Adipocyte (in vitro differentiated cells): Measurements from ENCODE around the gene KCNMA1.

Experiments used
- DNase-seq: peaks from one replicate; pipeline ENCODE4 v3.0.0-alpha.2; 2015; ENCODE audit warnings: low read depth
- H3K27me3 ChIP-seq: replicated peaks from 2 replicates; pipeline ENCODE4 v1.7.0; 2013; ENCODE audit warnings: mild to moderate bottlenecking, low read length, moderate library complexity; ENCODE audit not compliant: control insufficient read depth, insufficient read depth
- H3K36me3 ChIP-seq: 2 replicates; pipeline ENCODE4 v1.7.0; 2013; ENCODE audit warnings: low read length, mild to moderate bottlenecking, moderate library complexity; ENCODE audit not compliant: control insufficient read depth, insufficient read depth, severe bottlenecking
- H3K4me1 ChIP-seq: 2 replicates; pipeline ENCODE4 v1.7.0; 2013; ENCODE audit warnings: mild to moderate bottlenecking, low read length, moderate library complexity; ENCODE audit not compliant: control insufficient read depth, insufficient read depth
- H3K4me3 ChIP-seq: 2 replicates; pipeline ENCODE4 v1.7.0; 2013; ENCODE audit warnings: mild to moderate bottlenecking, low read length, moderate library complexity
- H3K9ac ChIP-seq: 2 replicates; pipeline ENCODE4 v1.7.0; 2013; ENCODE audit warnings: mild to moderate bottlenecking, low read length, moderate library complexity
- H3K9me3 ChIP-seq: 2 replicates; pipeline ENCODE4 v1.7.0; 2013; ENCODE audit warnings: mild to moderate bottlenecking, low read length, moderate library complexity; ENCODE audit not compliant: control insufficient read depth

The KCNMA1 gene

GRCh38 chr10:77613476-77614130 lies 24.0 kb downstream of the KCNMA1 start:
- H3K27me3 ChIP-seq = no peaks in the 10 kb centered on the region
- H3K36me3 ChIP-seq = no peaks in the 10 kb centered on the region
- no peak for DNase-seq
- H3K4me3 ChIP-seq = no peak overlapping the region
- no peak overlapping the region for H3K9ac ChIP-seq
- H3K4me1 ChIP-seq = no peaks in the 10 kb centered on the region
- H3K9me3 ChIP-seq = no peaks in the 10 kb centered on the region

- Histone ChIP-seq H3K4me3 (no peak overlapping the region), H3K4me1 (no peaks in the 10 kb centered on the region), H3K9me3 (no peaks in the 10 kb centered on the region), H3K9ac (no peak overlapping the region), H3K36me3 (no peaks in the 10 kb centered on the region), H3K27me3 (no peaks in the 10 kb centered on the region)
- DNase-seq = no peak
Measured at GRCh38 chr10:77611670-77612069, 25.9 kb downstream of the KCNMA1 start.

- H3K9ac ChIP-seq = no peak overlapping the region
- H3K4me3 ChIP-seq = no peak overlapping the region
- no peaks in the 10 kb centered on the region for H3K9me3 ChIP-seq
- H3K36me3 ChIP-seq = no peaks in the 10 kb centered on the region
- H3K27me3 ChIP-seq = no peaks in the 10 kb centered on the region
- no peaks in the 10 kb centered on the region for H3K4me1 ChIP-seq
- DNase-seq = no peak
Measured at GRCh38 chr10:77611221-77611620, 26.4 kb downstream of the KCNMA1 start.

DNA sequence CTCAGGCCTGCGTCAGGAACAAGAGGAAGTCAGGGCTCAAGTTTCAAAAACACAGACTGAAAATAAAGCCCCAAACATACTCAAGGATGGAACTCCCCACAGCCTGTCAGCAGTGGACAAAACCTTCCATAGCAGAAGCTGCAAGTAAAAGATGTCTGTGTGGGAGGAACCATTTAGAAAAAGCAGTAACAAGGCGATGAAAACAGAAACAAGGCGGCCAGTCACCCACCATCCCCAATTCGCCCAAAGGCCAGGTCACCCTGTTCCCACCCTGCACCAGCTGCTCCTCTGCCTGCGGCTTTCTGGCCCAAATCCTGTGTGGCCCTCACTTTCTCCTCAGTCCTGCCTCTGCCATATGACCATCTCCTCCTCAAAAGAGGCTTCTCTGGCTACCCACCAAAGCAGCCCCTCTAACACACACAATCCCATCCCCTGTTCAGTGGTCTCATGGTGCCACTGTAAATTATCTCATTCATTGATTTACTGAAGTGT lies 27.8 kb downstream of the KCNMA1 start:
- Histone ChIP-seq H3K9me3 (no peaks in the 10 kb centered on the region), H3K9ac (no peak overlapping the region), H3K4me3 (no peak overlapping the region), H3K4me1 (no peaks in the 10 kb centered on the region), H3K36me3 (no peaks in the 10 kb centered on the region), H3K27me3 (no peaks in the 10 kb centered on the region)
- peak; percentile 49 for DNase-seq

DNA sequence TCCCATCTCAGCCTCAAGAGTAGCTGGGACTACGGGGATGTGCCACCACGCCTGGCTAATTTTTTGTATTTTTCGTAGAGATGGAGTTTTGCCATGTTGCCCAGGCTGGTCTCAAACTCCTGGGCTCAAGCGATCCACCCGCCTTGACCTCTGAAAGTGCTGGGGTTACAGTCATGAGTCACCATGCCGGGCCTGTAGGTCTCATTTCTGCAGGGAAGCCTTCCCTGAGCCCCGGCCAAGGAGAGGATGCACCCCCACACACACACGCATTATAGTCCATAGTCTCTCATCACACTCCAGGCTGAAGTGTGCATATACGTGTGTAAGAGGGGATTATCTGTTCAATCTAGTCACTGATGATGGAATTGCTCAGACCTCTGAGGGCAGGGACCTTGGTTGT lies 29.3 kb downstream of the KCNMA1 start:
- H3K4me3 ChIP-seq = no peak overlapping the region

DNA sequence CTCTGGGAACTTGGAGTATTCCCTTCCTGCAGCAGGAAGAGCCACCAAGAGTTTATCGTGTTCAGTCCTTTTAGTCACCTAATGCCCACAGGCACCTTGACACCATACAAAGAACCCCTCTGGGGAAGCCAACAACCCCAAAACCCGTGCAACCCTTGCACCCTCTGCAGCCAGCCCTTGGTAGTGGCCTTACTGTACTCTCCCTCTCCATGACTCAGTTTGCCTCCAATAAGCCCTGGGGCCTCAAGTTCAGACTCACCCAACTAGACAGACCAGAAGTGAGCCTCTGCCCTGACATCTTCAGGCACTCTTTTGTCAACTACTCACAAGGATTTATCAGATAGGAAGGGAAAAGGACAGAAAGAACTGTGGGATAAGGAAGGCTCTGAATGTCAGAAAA lies 30.9 kb downstream of the KCNMA1 start:
- H3K27me3 ChIP-seq = no peaks in the 10 kb centered on the region
- no peak overlapping the region for H3K4me3 ChIP-seq
- no peak for DNase-seq
- peaks cover 4% of the 10 kb centered on the region for H3K4me1 ChIP-seq
- H3K36me3 ChIP-seq = no peaks in the 10 kb centered on the region
- H3K9me3 ChIP-seq = no peaks in the 10 kb centered on the region
- H3K9ac ChIP-seq = no peak overlapping the region

More for the DNA sequence above, 29.3 kb downstream of the KCNMA1 start:
- DNase-seq = no peak
- no peaks in the 10 kb centered on the region for H3K9me3 ChIP-seq
- no peaks in the 10 kb centered on the region for H3K27me3 ChIP-seq
- no peaks in the 10 kb centered on the region for H3K36me3 ChIP-seq
- no peak overlapping the region for H3K9ac ChIP-seq
- H3K4me1 ChIP-seq = no peaks in the 10 kb centered on the region

- no peak for DNase-seq
- Histone ChIP-seq H3K9me3 (no peaks in the 10 kb centered on the region), H3K4me1 (peaks cover 4% of the 10 kb centered on the region), H3K9ac (no peak overlapping the region), H3K27me3 (no peaks in the 10 kb centered on the region), H3K4me3 (no peak overlapping the region), H3K36me3 (no peaks in the 10 kb centered on the region)
Measured at GRCh38 chr10:77605466-77605865, 32.1 kb downstream of the KCNMA1 start.

DNA sequence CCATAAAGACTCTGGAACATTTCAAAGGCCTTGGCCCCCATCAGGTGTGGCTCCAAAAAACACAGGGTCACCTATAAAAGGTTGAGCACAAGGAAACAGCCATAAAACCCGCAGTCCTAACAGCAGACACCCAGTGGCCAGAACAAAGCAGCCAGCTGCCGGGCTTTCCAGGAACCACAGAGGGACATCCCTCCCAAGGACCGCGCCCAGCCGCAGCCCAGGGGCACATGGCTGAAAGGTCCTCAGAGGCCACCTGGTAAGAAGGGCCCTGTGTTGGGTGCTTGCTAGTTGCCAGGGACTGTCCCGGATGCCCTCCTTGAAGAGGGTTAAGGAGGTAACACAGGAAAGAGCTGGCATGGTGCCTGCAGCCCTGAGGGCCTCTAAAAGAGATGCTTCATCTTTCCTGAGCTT lies 32.7 kb downstream of the KCNMA1 start:
- H3K9me3 ChIP-seq = no peaks in the 10 kb centered on the region

DNA sequence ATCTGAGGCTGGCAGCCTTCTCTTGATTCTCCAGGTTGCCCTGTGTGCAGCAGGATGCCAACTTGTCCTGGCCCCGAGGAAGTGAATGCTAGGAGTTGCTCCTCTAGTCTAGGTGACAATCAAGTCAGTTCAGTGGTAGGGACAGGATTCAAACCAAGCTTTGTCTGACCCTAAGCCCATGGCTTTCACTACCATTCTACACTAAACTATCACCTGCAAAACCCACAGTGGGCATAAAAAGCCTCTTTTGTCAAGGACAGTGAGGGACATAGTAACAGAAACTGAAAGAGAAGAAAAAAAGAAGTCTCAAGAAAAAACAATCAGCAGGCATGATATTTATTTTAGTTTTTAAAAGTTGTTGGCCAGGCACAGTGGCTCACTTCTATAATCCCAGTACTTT lies 33.5 kb downstream of the KCNMA1 start:
- no peak overlapping the region for H3K9ac ChIP-seq
- no peaks in the 10 kb centered on the region for H3K27me3 ChIP-seq
- H3K9me3 ChIP-seq = no peaks in the 10 kb centered on the region
- no peak overlapping the region for H3K4me3 ChIP-seq
- no peak for DNase-seq
- H3K4me1 ChIP-seq = peaks cover 4% of the 10 kb centered on the region
- no peaks in the 10 kb centered on the region for H3K36me3 ChIP-seq

More for the DNA sequence above, 32.7 kb downstream of the KCNMA1 start:
- Histone ChIP-seq H3K36me3 (no peaks in the 10 kb centered on the region), H3K4me1 (peaks cover 4% of the 10 kb centered on the region), H3K4me3 (no peak overlapping the region), H3K27me3 (no peaks in the 10 kb centered on the region), H3K9ac (no peak overlapping the region)
- DNase-seq = no peak

GRCh38 chr10:77603534-77603927 lies 34.1 kb downstream of the KCNMA1 start:
- Histone ChIP-seq H3K27me3 (no peaks in the 10 kb centered on the region), H3K4me3 (no peak overlapping the region), H3K9me3 (no peaks in the 10 kb centered on the region), H3K4me1 (peaks cover 4% of the 10 kb centered on the region), H3K36me3 (no peaks in the 10 kb centered on the region), H3K9ac (no peak overlapping the region)
- DNase-seq = no peak

GRCh38 chr10:77602913-77603533 lies 34.6 kb downstream of the KCNMA1 start:
- no peak for DNase-seq
- no peaks in the 10 kb centered on the region for H3K36me3 ChIP-seq
- H3K27me3 ChIP-seq = no peaks in the 10 kb centered on the region
- peaks cover 4% of the 10 kb centered on the region for H3K4me1 ChIP-seq
- no peaks in the 10 kb centered on the region for H3K9me3 ChIP-seq
- no peak overlapping the region for H3K9ac ChIP-seq
- no peak overlapping the region for H3K4me3 ChIP-seq
